Measurements from ENCODE around the gene ADAMTS2. TPM values are rescaled to one million over a fixed set of nuclear protein-coding genes. Genes with fewer than 3 reads are reported as not detected.
A peak's percentile ranks its signal among the peaks of the same experiment; 100 is the strongest.

ADAMTS2 gene
- total RNA-seq, 2 donors from 2014 or later, result not detected

DNA sequence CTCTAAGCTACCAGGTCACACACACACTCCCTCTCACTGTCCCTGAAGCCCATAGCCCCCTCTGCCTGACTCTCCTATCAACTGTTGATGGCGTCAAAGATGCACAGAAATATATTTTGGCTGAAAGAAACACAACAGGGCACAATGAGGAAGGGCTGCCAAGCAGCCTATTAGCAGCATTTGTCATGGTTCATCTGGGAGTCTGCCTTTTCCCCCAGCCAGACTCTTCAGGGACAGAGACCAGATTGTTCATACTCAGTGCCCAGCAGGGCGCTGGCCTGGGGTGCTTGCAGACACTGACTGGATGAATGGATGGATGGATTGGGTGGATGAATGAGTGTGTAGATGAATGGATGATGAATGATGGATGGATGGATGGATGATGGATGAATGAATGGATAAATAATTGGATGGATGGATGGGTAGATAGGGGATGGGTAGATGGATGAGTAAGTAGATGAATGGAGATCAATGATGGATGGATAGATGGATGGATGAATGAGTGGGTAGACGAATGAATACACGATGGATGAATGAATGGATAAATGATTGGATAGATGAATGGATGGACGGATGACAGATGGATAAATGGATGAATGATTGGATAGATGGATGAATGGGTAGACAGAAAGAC is 90.5 kb downstream of the ADAMTS2 start:
- no peak for DNase-seq (ENCODE audit: low spot score in 2 of 2)
- H3K27ac Mint-ChIP-seq, result no peak overlapping the region
- ATAC-seq, result no peak
- no peaks in the 10 kb centered on the region for H3K9me3 Mint-ChIP-seq
- H3K36me3 Mint-ChIP-seq, result no peaks in the 10 kb centered on the region

DNA sequence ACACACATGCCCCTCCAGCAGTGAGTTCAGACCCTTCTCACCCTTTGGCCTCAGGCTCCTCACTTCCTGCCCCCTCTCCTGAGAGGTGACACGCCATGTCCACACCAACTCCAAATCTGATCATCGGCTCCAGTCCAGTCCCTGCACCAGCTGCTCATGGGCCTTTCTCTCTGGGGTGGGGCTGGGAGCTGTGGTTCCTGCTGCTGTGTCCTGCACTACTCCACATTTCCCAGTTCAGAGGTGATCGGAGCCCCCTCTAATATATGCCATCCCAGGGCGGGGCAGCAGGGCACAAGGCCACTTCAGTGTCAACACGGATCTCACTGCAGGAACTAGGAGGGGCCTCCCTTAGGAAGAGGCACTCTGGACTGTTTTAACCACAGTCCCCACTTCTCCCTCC is 91.5 kb downstream of the ADAMTS2 start:
- Mint-ChIP-seq H3K9me3 (no peaks in the 10 kb centered on the region), H3K36me3 (no peaks in the 10 kb centered on the region), H3K27ac (no peak overlapping the region)
- peak in 1 of 2 donors; percentile 41 for DNase-seq (ENCODE audit: low spot score in 2 of 2)
- ATAC-seq, result no peak

DNA sequence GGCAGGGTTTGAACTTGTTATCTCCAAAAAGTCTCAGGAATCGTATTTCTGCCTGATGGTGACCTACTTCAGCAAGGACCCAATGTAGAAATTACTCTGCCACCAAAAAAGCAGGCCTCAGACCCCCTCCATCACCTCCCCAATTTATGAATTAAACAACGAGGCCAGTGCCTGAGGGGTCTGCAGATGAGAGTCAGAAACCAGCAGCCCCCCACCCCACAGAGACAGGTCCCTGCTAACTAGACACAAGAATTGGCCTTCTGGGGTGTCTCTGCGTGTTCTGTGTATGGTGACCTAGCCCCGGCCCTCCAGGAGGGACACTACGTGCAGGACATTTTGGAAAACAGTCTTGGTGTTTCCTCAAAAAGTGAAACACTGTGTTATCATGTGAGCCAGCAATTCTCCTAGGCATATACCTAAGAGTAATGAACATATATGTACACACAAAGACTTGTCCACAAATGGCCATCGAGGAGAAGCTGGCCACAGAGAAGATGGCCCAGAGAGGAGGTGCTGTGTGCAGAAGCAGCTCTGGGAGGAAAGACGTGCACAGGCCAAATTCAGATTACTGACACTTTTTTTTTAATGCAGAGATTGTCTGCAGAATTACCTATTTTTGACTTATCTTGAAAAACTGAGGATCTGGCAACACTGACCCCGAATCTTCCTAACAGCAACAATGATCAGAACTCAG is 93.8 kb downstream of the ADAMTS2 start:
- DNase-seq (ENCODE audit: low spot score in 2 of 2) (peak in 1 of 2 donors; percentile 23), ATAC-seq (no peak)
- Mint-ChIP-seq H3K36me3 (peaks cover 0 to 5% of the 10 kb centered on the region in 2 donors), H3K9me3 (peaks cover 2 to 11% of the 10 kb centered on the region in 2 donors), H3K27ac (no peak overlapping the region)

DNA sequence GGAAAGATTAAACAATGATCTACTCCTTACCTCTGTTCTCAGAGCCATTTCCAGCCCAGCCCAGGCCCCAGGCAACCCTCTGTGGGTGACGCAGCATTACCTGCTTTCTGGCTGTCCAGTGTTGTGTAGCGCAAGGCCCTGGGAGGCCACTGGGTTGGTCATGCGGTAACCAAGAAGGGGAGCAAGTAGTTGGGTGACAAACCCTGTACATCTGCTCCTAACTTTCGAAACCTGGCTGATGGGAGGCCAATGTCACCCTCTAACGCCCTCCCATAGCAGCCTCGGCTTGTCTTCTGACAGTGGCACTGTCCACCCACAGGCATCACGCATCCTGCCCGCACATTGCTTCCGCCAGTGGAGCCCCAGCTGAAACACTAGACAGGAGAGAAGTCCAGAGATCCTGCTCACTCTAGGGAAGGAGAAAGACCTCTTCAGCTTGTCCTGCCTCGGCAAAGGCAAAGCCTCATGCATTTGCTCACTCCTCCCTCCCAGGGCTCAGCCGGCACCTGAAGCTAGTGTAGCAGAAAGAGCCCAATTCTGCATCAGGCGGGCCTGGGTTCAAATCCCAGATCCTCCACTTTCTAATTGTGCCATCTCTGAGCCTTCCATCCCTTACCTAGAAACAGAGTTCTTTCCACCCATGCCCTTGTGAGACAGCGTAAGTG is 94.6 kb downstream of the ADAMTS2 start:
- no peak overlapping the region for H3K27ac Mint-ChIP-seq
- H3K36me3 Mint-ChIP-seq, result peaks cover 0 to 8% of the 10 kb centered on the region in 2 donors
- peaks cover 5 to 12% of the 10 kb centered on the region in 2 donors for H3K9me3 Mint-ChIP-seq
- ATAC-seq, result no peak
- DNase-seq (ENCODE audit: low spot score in 2 of 2), result peak in 1 of 2 donors; percentile 34

DNA sequence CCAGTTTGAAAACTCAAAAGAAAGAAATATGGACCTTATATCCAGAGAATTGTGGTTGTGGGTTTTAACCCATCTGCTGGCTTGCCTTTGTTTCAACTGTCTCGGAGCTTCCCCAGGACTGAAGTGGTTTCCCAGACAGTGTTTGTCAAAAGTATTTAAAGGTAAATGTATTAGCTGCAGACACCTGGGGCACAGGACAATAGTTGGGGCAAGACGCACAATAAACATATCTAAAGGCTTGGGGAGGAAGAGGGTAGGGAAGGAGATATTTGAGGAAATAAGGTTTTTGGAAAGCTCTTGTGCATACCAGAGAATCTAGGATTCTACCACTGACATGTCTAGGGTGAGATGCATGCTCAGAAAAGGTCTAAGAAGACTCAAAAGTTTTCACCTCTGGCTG is 99.0 kb downstream of the ADAMTS2 start:
- H3K36me3 Mint-ChIP-seq, result peaks cover 0 to 8% of the 10 kb centered on the region in 2 donors
- ATAC-seq (no peak), DNase-seq (ENCODE audit: low spot score in 2 of 2) (no peak)
- H3K9me3 Mint-ChIP-seq, result peaks cover 12% of the 10 kb centered on the region in 2 donors
- no peak overlapping the region for H3K27ac Mint-ChIP-seq

DNA sequence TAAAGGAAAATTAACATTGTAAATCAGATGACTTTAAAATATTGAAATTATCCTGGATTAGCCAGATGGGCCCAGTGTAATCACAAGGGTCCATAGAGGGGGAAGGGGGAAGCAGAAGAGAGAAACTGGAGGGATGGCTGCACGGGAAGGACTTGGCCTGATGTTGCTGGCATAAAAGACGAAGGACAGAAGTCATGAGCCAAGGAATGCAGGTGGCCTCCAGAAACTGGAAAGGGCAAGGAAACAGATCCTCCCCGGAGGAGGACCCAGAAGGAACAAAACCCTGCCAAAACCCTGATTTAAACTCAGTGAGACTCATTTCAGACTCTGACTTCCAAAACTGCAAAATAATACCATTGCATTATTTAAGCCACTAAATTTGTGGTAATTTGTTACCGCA is 100.2 kb downstream of the ADAMTS2 start:
- Mint-ChIP-seq H3K9me3 (peaks cover 12% of the 10 kb centered on the region in 2 donors), H3K36me3 (peaks cover 0 to 8% of the 10 kb centered on the region in 2 donors), H3K27ac (no peak overlapping the region)
- ATAC-seq (no peak), DNase-seq (ENCODE audit: low spot score in 2 of 2) (no peak)

DNA sequence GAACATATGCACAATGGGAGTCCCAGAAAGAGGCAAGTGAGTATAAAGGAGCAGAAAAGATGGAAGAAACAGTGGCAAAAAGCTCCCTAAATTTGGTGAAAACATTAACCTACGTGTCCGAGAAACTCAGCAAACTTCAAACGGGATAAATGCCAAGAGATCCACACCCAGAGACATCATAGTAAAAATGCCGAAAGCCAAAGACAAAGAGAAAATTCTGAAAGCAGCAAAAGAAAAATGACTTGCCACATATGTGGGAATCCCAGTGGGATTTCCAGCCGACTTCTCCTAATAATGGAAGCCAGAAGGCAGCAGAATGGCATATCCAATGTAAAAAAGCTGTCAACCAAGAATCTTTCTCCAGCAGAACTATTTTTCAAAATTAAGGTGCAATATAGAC is 101.2 kb downstream of the ADAMTS2 start:
- ATAC-seq, result no peak
- no peak for DNase-seq (ENCODE audit: low spot score in 2 of 2)
- Mint-ChIP-seq H3K27ac (no peak overlapping the region), H3K36me3 (peaks cover 0 to 8% of the 10 kb centered on the region in 2 donors), H3K9me3 (peaks cover 12% of the 10 kb centered on the region in 2 donors)

DNA sequence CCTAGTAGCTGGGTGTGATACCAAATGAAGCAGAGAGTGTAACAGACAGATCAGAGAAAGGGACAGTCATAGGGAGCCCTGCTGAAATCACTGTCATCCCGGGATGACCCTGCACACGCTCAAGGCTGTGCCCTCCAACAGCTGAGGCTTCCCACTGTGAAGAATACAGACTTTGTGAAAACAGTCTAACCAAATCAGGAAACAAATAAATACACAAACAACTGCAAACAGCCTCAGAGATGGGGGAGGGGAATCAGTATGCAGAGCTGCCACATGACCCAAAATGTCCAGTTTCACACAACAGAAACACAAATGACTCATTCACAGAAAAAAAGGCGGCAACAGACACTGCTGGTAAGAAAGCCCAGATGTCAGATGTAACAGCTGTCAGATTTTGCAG is 101.9 kb downstream of the ADAMTS2 start:
- Mint-ChIP-seq H3K9me3 (peaks cover 12% of the 10 kb centered on the region in 2 donors), H3K27ac (no peak overlapping the region), H3K36me3 (peaks cover 0 to 8% of the 10 kb centered on the region in 2 donors)
- ATAC-seq (no peak), DNase-seq (ENCODE audit: low spot score in 2 of 2) (no peak)

DNA sequence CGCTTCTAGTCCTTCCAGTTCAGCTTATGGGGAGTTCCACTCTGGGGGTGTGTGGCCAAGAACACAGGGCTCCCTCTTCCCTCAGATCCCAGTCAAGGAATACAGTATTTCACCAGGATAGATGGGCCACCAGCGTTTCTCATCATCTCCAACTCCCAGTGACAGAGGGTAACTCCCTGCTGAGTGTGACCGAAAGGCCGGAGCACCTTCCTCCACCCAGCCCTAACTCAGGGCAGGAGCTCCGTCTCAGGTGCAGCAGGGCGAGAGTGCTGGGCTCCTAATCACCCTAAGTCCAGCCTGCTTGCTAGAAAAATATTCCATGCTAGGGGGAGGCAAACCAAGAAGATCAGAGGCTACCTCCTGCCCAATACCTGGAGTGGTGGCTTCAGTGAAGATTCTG is 102.6 kb downstream of the ADAMTS2 start:
- H3K9me3 Mint-ChIP-seq, result peaks cover 12% of the 10 kb centered on the region in 2 donors
- no peak for ATAC-seq
- H3K27ac Mint-ChIP-seq, result no peak overlapping the region
- peaks cover 0 to 8% of the 10 kb centered on the region in 2 donors for H3K36me3 Mint-ChIP-seq
- no peak for DNase-seq (ENCODE audit: low spot score in 2 of 2)

DNA sequence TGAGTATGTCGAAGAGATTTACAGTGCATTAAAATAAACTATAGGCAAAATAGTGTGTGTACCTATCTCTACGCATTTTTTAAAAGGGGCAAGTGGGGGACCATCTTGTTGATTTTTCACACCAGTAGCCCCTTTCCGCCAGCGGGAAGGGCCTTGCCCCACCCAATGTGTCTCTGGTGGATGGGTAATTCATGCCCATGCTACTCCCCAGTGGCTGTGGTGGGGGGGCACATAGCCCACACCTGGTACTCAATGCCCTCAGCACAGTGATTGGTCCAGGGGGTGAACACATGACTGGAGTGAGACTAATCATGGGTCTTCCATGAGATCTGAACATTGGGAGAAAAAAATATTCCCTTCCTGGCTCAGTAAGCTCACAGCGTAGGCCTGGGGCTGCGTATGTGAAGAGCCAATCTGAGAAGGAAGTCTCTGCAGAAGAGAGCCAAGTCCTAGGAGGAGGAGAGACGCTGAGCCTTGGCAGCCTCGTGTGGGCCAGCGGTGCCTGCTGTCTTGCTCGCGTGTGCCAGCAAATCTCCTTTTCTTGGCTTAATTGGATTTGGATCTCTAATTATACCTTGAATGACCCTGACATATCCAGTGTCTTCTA is 103.4 kb downstream of the ADAMTS2 start:
- DNase-seq (ENCODE audit: low spot score in 2 of 2) (peak in 1 of 2 donors; percentile 13), ATAC-seq (no peak)
- Mint-ChIP-seq H3K9me3 (peaks cover 10 to 16% of the 10 kb centered on the region in 2 donors), H3K36me3 (peaks cover 0 to 11% of the 10 kb centered on the region in 2 donors), H3K27ac (no peak overlapping the region)

DNA sequence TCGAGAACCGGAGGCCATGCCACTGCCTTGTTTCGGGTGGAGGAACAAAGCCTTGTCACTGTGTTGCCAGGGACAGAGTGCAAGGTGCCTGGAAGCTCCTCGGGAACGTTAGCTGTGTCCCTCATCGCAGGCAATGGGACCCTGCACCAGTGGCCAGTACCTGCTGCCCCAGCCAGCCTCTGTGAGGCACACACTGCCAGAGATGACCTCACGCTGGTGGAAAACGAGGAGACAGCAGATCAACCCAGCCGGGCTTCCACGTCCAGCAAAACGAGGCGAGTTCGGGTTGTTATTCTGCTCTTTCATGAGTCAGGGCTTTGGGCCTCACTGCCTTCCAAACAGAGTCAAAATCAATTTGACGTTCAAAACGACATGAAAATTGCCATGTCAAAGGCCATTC is 104.1 kb downstream of the ADAMTS2 start:
- H3K9me3 Mint-ChIP-seq, result peaks cover 4 to 11% of the 10 kb centered on the region in 2 donors
- H3K27ac Mint-ChIP-seq, result no peak overlapping the region
- peak in 1 of 2 donors; percentile 30 for DNase-seq (ENCODE audit: low spot score in 2 of 2)
- H3K36me3 Mint-ChIP-seq, result peaks cover 0 to 4% of the 10 kb centered on the region in 2 donors
- ATAC-seq, result no peak

DNA sequence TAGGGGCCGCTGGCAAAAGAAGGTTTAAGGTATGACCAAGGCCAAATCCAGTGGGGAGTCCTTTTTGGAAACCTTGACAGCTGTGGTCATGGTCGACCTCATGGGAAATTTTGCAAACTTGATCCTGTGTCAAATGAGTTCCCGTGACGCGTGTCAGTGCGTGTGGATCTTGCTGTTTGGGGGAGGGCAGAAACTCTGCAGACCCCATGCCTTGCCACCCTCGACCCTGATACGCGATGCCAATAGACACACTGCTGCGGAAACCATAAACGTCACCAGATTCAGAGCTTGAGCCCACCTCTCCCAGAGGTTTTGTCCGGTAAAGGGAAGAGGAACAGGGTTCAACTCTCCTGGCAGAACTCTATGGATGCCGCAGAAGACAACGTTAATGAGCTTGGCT is 104.7 kb downstream of the ADAMTS2 start:
- Mint-ChIP-seq H3K36me3 (peaks cover 0 to 4% of the 10 kb centered on the region in 2 donors), H3K9me3 (peaks cover 4 to 11% of the 10 kb centered on the region in 2 donors), H3K27ac (peak overlapping the region in 1 of 2 donors; percentile 16)
- DNase-seq (ENCODE audit: low spot score in 2 of 2) (peak in 1 of 2 donors; percentile 39), ATAC-seq (no peak)

DNA sequence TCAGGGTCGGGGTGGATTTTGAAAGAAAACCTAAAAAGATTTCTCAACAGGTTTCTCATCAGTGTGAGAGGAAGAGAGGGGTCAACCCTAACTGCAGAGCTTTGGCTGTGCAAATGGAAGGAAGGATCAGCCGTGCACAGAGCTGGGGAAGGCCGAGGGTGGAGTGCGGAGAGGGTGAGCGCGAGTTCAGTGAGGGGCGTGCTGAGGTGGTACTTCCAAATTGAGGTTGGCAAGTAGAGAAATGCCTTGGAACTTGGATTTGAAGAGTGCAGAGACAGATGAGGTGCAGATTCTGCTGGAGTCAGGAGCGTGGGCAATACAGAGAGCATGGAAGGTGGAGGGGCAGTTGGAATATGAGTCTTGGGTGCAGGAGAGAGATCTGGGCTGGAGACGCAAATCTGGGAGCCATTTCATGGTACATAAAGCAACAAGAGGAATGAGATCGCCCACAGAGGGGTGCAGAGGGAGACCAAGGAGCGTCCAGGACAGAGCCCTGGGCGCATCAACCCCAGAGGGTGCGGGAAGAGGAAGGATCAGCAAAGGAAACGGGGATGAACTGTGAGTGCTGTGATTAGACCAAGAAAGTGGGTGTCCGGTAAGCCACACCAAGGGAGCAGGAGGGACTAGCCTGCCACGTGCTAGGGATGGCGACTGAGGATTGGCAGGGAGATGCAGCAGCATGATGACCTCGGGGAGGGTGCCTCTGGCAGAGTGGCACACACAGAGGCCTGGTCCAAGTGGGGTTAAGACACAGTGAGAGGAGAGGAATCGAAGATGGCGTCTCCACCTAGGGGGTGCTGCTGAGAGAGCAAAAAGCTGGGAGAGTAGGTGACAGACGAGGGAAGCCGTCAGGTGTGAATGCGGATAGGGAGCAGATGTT is 105.8 kb downstream of the ADAMTS2 start:
- Mint-ChIP-seq H3K36me3 (peaks cover 0 to 4% of the 10 kb centered on the region in 2 donors), H3K9me3 (peaks cover 4 to 8% of the 10 kb centered on the region in 2 donors), H3K27ac (no peak overlapping the region)
- ATAC-seq (no peak), DNase-seq (ENCODE audit: low spot score in 2 of 2) (peak in 1 of 2 donors; percentile 16)

DNA sequence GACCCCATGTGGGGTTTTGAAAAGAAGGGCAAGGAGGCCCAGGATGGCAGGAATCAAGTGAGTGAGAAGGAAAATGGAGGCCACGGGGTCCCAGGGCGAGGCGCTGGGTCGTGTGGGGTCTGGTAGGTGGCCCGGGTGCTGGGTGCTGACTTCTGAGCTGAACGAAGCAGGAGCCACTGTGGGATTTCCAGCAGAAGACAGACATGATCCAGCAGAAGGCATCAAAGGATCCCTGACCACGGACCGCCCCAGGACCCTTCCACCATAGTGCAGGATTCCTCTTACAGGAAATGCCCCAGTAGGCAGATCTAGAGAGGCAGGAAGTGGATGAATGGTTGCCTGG is 106.7 kb downstream of the ADAMTS2 start:
- ATAC-seq, result no peak
- Mint-ChIP-seq H3K27ac (no peak overlapping the region), H3K9me3 (peaks cover 4 to 5% of the 10 kb centered on the region in 2 donors), H3K36me3 (peaks cover 0 to 4% of the 10 kb centered on the region in 2 donors)
- DNase-seq (ENCODE audit: low spot score in 2 of 2), result no peak

DNA sequence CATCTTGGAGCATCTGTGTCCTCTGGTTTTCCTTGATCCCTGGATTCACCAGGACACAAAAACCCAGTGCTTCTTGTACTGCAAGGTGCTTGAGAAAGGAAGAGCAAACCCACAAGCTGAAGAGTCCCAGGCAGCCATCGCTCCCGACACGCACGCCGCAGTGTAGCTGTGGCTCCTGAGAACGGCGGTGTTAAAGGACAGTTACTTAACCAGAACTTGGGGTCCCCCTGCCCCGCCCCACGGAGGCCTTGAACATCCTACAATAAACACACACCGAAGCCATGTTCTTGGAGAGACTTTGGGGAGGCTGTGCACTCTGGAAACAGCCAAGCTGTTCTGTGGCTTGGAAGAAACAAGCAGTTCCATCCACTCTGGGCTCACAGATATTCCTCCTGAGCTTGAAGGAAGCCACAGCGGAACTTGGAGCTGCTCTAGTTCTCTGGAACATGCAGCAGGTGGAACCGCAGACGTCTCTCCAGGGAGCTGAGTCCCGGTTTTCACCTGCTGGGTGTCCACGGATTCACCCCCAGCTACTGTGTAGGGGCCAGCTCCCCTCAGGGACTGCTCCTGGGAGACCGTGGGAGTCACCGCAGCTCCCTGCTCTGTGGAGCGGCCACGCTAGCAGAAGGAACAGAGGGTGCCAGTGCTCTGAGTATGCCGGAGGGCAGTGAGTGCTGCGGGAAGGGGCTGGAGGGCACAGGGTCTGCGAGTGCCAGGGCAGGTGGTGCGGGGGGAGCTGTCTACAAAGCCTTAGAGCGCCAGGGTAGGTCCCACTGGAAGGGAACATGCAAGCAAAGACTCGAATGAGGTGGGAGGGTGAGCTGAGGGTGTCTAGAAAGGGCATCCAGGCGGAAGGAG is 107.3 kb downstream of the ADAMTS2 start:
- peak in 1 of 2 donors; percentile 25 for DNase-seq (ENCODE audit: low spot score in 2 of 2)
- H3K36me3 Mint-ChIP-seq, result peaks cover 0 to 4% of the 10 kb centered on the region in 2 donors
- H3K27ac Mint-ChIP-seq, result no peak overlapping the region
- peaks cover 4% of the 10 kb centered on the region in 2 donors for H3K9me3 Mint-ChIP-seq
- ATAC-seq, result no peak

Data from activated naive CD4-positive, alpha-beta T cell treated with anti-CD3 and anti-CD28 coated beads, Interleukin-2, amount 50 U/mL, for 72 hours (primary cell).